GM12878 (cell line): Measurements from ENCODE around the gene GHRH. TPM values are rescaled to one million over a fixed set of nuclear protein-coding genes. Genes with fewer than 3 reads are reported as not detected.

Experiments
- BCL3 ChIP-seq: IDR thresholded peaks from 2 replicates; pipeline ENCODE4 v1.6.1; 2011; ENCODE audit warnings: borderline replicate concordance, low read depth, mild to moderate bottlenecking, moderate library complexity, low read length; ENCODE audit not compliant: insufficient read depth, poor library complexity, severe bottlenecking
- CHD2 ChIP-seq: IDR thresholded peaks from 2 replicates; pipeline ENCODE4 v1.6.1; 2011; ENCODE audit warnings: low read depth, low read length, improper control_type of control experiment, borderline replicate concordance
- EZH2 ChIP-seq: IDR thresholded peaks from 2 replicates; pipeline ENCODE4 v1.6.1; 2012; ENCODE audit warnings: low read depth, mild to moderate bottlenecking, control low read depth, inconsistent platforms, low read length, borderline replicate concordance; ENCODE audit not compliant: control insufficient read depth
- FOS ChIP-seq: IDR thresholded peaks from 3 replicates; pipeline ENCODE4 v1.6.1; 2011; ENCODE audit warnings: borderline replicate concordance; ENCODE audit not compliant: insufficient read length; ENCODE audit errors: extremely low read depth
- GABPA ChIP-seq: IDR thresholded peaks from 2 replicates; pipeline ENCODE4 v1.6.1; 2014; ENCODE audit warnings: antibody characterized with exemption, low read depth, mild to moderate bottlenecking, inconsistent platforms
- HDAC6 ChIP-seq: fragments of 200-600 bp; sonication (generic); IDR thresholded peaks from one replicate; pipeline ENCODE4 v1.8.0; 2017; ENCODE audit warnings: antibody characterized with exemption; ENCODE audit not compliant: unreplicated experiment
- RAD51 ChIP-seq: fragments of 450-650 bp; IDR thresholded peaks from 2 replicates; pipeline ENCODE4 v1.6.1; 2016; ENCODE audit warnings: moderate library complexity, mild to moderate bottlenecking, inconsistent platforms
- RCOR1 ChIP-seq: conservative IDR thresholded peaks from 2 replicates; pipeline ENCODE4 v1.6.1; 2012; ENCODE audit warnings: low read depth, low read length, improper control_type of control experiment
- STAT1 ChIP-seq: fragments of 450-650 bp; conservative IDR thresholded peaks from 2 replicates; pipeline ENCODE4 v1.6.1; 2014; ENCODE audit warnings: antibody characterized with exemption, mild to moderate bottlenecking
- YY1 ChIP-seq: IDR thresholded peaks from 2 replicates; pipeline ENCODE4 v1.6.1; 2011; ENCODE audit warnings: low read depth, mild to moderate bottlenecking, low read length
- ZBTB4 ChIP-seq: fragments of 450-650 bp; formaldehyde crosslinking; IDR thresholded peaks from 2 replicates; pipeline ENCODE4 v1.4.0; 2022; ENCODE audit warnings: mild to moderate bottlenecking, moderate library complexity
- ZNF24 ChIP-seq: fragments of 450-650 bp; IDR thresholded peaks from 2 replicates; pipeline ENCODE4 v1.6.1; 2017; ENCODE audit warnings: antibody characterized with exemption, mild to moderate bottlenecking
- ZSCAN29 ChIP-seq: fragments of 450-650 bp; IDR thresholded peaks from 2 replicates; pipeline ENCODE4 v1.6.1; 2017; ENCODE audit warnings: mild to moderate bottlenecking, moderate library complexity
- polyA plus RNA-seq, 11 experiments: library from polyadenylated mRNA; depleted of rRNA in 4 of 11; unstranded in 6 of 11; stranded (reverse) in 5 of 11; fragments of >200 nt; fragmentation: Nextera tagmentation in 4 of 11; fragmentation: Illumina TruSeq in 1 of 11; extraction: Ambion mirVana in 4 of 11; extraction: Trizol in 1 of 11; gene quantifications; 1 replicate in 1 of 11; 2 replicates in 10 of 11; pipeline versions ENCODE4 v1.2.1 to v1.2.3, GENCODE V29; 2011 to 2016; ENCODE audit warnings: inconsistent platforms in 2 of 11, missing spikeins in 2 of 11, low read depth in 1 of 11
- total RNA-seq, 4 experiments: library from RNA; depleted of rRNA in 3 of 4; stranded (reverse); fragments of >200 nt in 3 of 4; fragmentation: Illumina TruSeq in 1 of 4; extraction: Trizol in 1 of 4; gene quantifications; 2 replicates each; pipeline versions ENCODE4 v1.2.1 to v1.2.3, GENCODE V29; 2013 to 2021

The GHRH gene
- total and polyA plus RNA-seq, 10 of the 15 experiments (the other 5 are each of a cell fraction or from before 2014, with no cell fraction given), result not detected

- TF ChIP-seq ZBTB4 (CRISPR knock-in tag) (no peak), RCOR1 (no peak), EZH2 (no peak), CHD2 (no peak), STAT1 (no peak), ZSCAN29 (no peak), FOS (no peak), GABPA (no peak), ZNF24 (no peak), RAD51 (no peak), HDAC6 (no peak), BCL3 (no peak), YY1 (no peak)
Measured at GRCh38 chr20:37242503-37242902, 19.1 kb downstream of the GHRH start (continued).
